Measurements from ENCODE around the gene CEP170. TPM values are rescaled to one million over a fixed set of nuclear protein-coding genes. Genes with fewer than 3 reads are reported as not detected.
A peak's percentile ranks its signal among the peaks of the same experiment; 100 is the strongest.
"Not testable (repeated sequence)": the region's sequence is repeated elsewhere in the genome, so short reads cannot be mapped to it uniquely, and the experiment has no call there.

Gene CEP170
- total and polyA plus RNA-seq, 7 experiments from 2014 or later: 11.6 to 56.1 (median 47.1) TPM

DNA sequence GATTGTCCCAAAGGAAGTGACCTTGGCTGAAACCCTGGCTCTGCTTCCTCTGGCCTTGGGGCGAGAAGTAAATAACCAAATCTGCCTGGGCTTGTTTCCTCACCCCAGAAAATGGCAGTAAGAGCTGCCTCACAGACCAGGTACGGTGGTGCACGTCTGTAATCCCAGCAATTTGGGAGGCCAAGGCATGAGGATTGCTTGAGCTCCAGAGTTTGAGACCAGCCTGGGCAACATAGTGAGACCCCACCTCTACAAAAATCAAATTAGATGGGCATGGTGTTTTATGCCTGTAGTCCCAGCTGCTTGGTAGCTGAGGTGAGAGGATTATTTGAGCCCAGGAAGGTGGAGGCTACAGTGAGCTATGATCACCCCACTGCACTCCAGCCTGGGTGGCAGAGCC, 140.3 kb downstream of the CEP170 start:
- H3K4me3 ChIP-seq (ENCODE audit: low read length); DNase-seq; H3K4me1 ChIP-seq (ENCODE audit: control insufficient read depth in 2 of 2, insufficient read depth in 2 of 2, low read length in 2 of 2); H3K27me3 ChIP-seq (ENCODE audit: control insufficient read depth in 2 of 2, insufficient read depth in 2 of 2, low read length in 2 of 2); H3K4me1 Mint-ChIP-seq; H3K9me3 Mint-ChIP-seq; POLR2A ChIA-PET; H3K27ac ChIP-seq (ENCODE audit: low read depth, low read length); H3K9me3 ChIP-seq (ENCODE audit: control insufficient read depth in 2 of 3, low read length in 3 of 3); H3K36me3 Mint-ChIP-seq; intact Hi-C loops (cut with micrococcal nuclease); CTCF ChIA-PET; H3K4me3 Mint-ChIP-seq; H3K27ac Mint-ChIP-seq; ATAC-seq; H3K36me3 ChIP-seq (ENCODE audit: control insufficient read depth in 2 of 3, insufficient read depth in 3 of 3, low read length in 3 of 3): not testable (repeated sequence)
- H3K27me3 Mint-ChIP-seq: peaks cover 5 to 16% (median 10%) of the 10 kb centered on the region in 5 donors

DNA sequence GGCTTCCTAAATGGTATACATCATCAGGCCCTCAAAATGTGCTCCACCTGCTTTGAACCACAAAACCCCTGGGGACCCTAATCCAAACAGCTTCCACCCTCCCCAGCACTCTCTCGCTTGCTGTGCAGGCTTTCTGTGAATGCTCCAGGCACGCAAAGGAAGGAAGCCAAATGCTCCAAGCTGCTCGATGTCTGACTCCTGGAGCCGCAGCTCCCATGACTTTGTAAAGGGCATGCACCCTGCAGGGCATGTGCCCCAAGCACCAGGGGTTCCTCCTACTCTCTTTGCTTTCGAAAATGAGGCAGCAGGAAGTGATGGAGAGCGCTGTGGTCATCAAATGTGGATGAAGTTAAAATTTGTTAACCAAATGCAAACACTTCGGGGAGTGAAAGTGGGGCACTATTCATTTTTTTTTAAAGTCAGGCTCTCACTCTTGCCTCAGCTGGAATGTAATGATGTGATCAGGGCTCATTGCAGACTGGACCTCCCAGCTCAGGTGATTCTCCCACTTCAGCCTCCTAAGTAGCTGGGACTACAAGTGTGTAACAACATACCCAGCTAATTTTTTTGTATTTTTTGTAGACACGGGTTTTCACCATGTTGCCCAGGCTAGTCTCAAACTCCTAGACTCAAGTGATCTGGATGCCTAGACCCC, 140.9 kb downstream of the CEP170 start:
- H3K36me3 ChIP-seq (ENCODE audit: control insufficient read depth in 2 of 3, insufficient read depth in 3 of 3, low read length in 3 of 3); intact Hi-C loops (cut with micrococcal nuclease); H3K27ac ChIP-seq (ENCODE audit: low read depth, low read length); DNase-seq; H3K27ac Mint-ChIP-seq; H3K27me3 ChIP-seq (ENCODE audit: control insufficient read depth in 2 of 2, insufficient read depth in 2 of 2, low read length in 2 of 2); H3K4me1 ChIP-seq (ENCODE audit: control insufficient read depth in 2 of 2, insufficient read depth in 2 of 2, low read length in 2 of 2); POLR2A ChIA-PET; CTCF ChIA-PET; H3K9me3 Mint-ChIP-seq; H3K36me3 Mint-ChIP-seq; H3K4me3 ChIP-seq (ENCODE audit: low read length); H3K4me1 Mint-ChIP-seq; H3K9me3 ChIP-seq (ENCODE audit: control insufficient read depth in 2 of 3, low read length in 3 of 3): not testable (repeated sequence)
- Mint-ChIP-seq H3K27me3 (peaks cover 5 to 22% (median 12%) of the 10 kb centered on the region in 5 donors), H3K4me3 (peak overlapping the region in 1 of 10 donors; percentile 59)
- ATAC-seq: peak; percentile 51

DNA sequence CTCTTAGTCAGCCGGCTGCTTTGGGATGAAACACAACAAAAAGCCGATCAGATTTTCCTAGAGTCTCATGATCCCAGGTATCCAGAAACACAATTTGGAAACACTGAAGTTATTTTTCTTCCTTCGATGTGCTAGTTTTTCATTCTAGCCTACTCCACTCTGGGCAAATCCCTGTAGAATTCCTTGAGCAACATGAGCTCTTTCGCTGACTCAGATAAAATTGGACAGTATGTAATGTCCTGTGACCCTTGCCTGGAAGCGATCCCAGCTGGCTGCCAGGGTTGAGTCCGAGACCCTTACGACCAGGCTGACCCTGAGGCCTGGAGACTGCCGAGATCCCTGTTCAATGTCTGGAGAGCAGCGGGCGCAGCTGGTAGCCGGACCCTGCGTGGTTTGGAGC, 147.9 kb downstream of the CEP170 start:
- H3K4me1 ChIP-seq (ENCODE audit: control insufficient read depth in 2 of 2, insufficient read depth in 2 of 2, low read length in 2 of 2); POLR2A ChIA-PET; H3K36me3 Mint-ChIP-seq; ATAC-seq; H3K9me3 Mint-ChIP-seq; H3K27ac ChIP-seq (ENCODE audit: low read depth, low read length); H3K36me3 ChIP-seq (ENCODE audit: control insufficient read depth in 2 of 3, insufficient read depth in 3 of 3, low read length in 3 of 3); CTCF ChIA-PET; H3K4me3 Mint-ChIP-seq; H3K4me3 ChIP-seq (ENCODE audit: low read length); H3K27ac Mint-ChIP-seq; H3K27me3 ChIP-seq (ENCODE audit: control insufficient read depth in 2 of 2, insufficient read depth in 2 of 2, low read length in 2 of 2); DNase-seq; H3K4me1 Mint-ChIP-seq; intact Hi-C loops (cut with micrococcal nuclease); H3K9me3 ChIP-seq (ENCODE audit: control insufficient read depth in 2 of 3, low read length in 3 of 3): not testable (repeated sequence)
- H3K27me3 Mint-ChIP-seq: peaks cover 0 to 15% (median 5%) of the 10 kb centered on the region in 5 donors

DNA sequence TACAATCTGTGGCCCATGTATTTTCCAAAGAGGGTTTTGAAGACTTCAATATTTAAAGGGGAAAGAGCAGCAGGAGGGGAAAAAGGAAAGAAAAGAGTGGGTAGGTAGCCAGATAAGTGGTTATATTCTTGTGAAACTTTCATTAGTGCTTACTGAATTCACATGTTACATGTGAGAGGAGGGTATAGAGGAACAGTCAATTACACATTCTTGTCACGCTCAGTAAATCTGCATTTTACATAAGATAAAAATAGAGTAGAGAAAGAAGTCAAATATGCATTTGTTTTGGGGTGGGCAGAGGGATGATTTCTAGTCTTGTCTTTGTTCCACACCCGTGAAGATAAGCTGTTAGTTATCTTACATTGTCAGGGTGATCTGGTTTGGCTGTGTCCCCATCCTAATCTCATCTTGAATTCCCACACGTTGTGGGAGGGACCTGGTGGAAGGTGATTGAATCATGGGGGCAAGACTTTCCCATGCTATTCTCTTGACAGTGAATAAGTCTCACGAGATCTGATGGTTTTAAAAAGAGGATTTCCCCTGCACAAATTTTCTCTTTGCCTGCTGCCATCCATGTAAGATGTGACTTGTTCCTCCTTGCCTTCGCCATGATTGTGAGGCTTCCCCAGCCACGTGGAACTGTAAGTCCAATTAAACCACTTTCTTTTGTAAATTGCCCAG, 149.3 kb downstream of the CEP170 start:
- H3K4me3 ChIP-seq (ENCODE audit: low read length); CTCF ChIA-PET; ATAC-seq; H3K36me3 Mint-ChIP-seq; H3K27ac ChIP-seq (ENCODE audit: low read depth, low read length); H3K36me3 ChIP-seq (ENCODE audit: control insufficient read depth in 2 of 3, insufficient read depth in 3 of 3, low read length in 3 of 3); H3K4me1 ChIP-seq (ENCODE audit: control insufficient read depth in 2 of 2, insufficient read depth in 2 of 2, low read length in 2 of 2); H3K9me3 Mint-ChIP-seq; H3K4me1 Mint-ChIP-seq; H3K27me3 ChIP-seq (ENCODE audit: control insufficient read depth in 2 of 2, insufficient read depth in 2 of 2, low read length in 2 of 2); H3K4me3 Mint-ChIP-seq; intact Hi-C loops (cut with micrococcal nuclease); POLR2A ChIA-PET; DNase-seq; H3K9me3 ChIP-seq (ENCODE audit: control insufficient read depth in 2 of 3, low read length in 3 of 3): not testable (repeated sequence)
- Mint-ChIP-seq H3K27me3 (peaks cover 0 to 15% (median 5%) of the 10 kb centered on the region in 5 donors), H3K27ac (peak overlapping the region in 1 of 9 donors; percentile 49)

DNA sequence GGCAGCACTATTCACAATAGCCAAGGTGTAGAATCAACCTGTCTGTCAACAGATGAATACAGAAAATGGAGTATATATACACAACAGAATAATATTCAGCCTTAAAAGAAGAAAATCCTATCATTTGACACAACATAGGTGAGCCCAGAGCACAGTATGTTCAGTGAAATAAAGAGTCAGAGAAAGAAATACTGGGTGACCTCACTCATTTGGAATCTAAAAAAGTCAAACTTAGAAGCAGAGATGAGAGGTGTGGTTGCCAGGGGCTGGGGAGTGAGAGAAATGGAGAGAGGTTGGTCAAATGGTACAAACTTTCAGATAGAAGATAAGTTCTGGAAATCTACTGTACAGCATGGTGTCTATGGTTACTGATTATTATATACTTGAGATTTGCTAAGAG, 150.0 kb downstream of the CEP170 start:
- intact Hi-C loops (cut with micrococcal nuclease); H3K4me3 Mint-ChIP-seq; H3K9me3 ChIP-seq (ENCODE audit: control insufficient read depth in 2 of 3, low read length in 3 of 3); POLR2A ChIA-PET; H3K4me1 ChIP-seq (ENCODE audit: control insufficient read depth in 2 of 2, insufficient read depth in 2 of 2, low read length in 2 of 2); H3K27ac Mint-ChIP-seq; H3K36me3 ChIP-seq (ENCODE audit: control insufficient read depth in 2 of 3, insufficient read depth in 3 of 3, low read length in 3 of 3); CTCF ChIA-PET; H3K27ac ChIP-seq (ENCODE audit: low read depth, low read length); H3K27me3 ChIP-seq (ENCODE audit: control insufficient read depth in 2 of 2, insufficient read depth in 2 of 2, low read length in 2 of 2); H3K9me3 Mint-ChIP-seq; ATAC-seq; DNase-seq; H3K4me1 Mint-ChIP-seq; H3K36me3 Mint-ChIP-seq; H3K4me3 ChIP-seq (ENCODE audit: low read length): not testable (repeated sequence)
- peaks cover 0 to 13% (median 3%) of the 10 kb centered on the region in 5 donors for H3K27me3 Mint-ChIP-seq

DNA sequence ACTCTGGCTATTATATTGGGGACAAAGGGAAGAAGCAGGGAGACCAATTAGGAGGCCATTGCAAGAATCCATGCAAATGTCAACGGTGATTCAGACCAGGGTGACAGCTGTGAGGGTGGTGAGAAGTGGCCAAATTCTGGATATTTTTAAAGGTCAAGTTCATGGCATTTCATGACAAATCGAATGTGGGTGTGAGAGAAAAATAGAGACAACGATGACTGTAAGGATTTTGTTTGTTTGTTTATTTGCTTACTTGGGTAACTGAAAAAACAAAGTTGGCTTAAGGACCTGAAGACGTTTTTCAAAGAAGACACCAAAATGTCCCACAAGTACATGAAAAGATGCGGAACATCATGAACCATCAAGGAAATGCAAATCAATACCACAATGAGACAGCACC, 150.6 kb downstream of the CEP170 start:
- ATAC-seq; H3K27me3 ChIP-seq (ENCODE audit: control insufficient read depth in 2 of 2, insufficient read depth in 2 of 2, low read length in 2 of 2); H3K4me3 Mint-ChIP-seq; H3K4me3 ChIP-seq (ENCODE audit: low read length); H3K4me1 Mint-ChIP-seq; H3K27ac ChIP-seq (ENCODE audit: low read depth, low read length); POLR2A ChIA-PET; H3K4me1 ChIP-seq (ENCODE audit: control insufficient read depth in 2 of 2, insufficient read depth in 2 of 2, low read length in 2 of 2); H3K36me3 ChIP-seq (ENCODE audit: control insufficient read depth in 2 of 3, insufficient read depth in 3 of 3, low read length in 3 of 3); H3K36me3 Mint-ChIP-seq; H3K9me3 Mint-ChIP-seq; H3K27me3 Mint-ChIP-seq; DNase-seq; H3K9me3 ChIP-seq (ENCODE audit: control insufficient read depth in 2 of 3, low read length in 3 of 3); CTCF ChIA-PET; intact Hi-C loops (cut with micrococcal nuclease): not testable (repeated sequence)
- peak overlapping the region in 1 of 9 donors; percentile 24 for H3K27ac Mint-ChIP-seq

DNA sequence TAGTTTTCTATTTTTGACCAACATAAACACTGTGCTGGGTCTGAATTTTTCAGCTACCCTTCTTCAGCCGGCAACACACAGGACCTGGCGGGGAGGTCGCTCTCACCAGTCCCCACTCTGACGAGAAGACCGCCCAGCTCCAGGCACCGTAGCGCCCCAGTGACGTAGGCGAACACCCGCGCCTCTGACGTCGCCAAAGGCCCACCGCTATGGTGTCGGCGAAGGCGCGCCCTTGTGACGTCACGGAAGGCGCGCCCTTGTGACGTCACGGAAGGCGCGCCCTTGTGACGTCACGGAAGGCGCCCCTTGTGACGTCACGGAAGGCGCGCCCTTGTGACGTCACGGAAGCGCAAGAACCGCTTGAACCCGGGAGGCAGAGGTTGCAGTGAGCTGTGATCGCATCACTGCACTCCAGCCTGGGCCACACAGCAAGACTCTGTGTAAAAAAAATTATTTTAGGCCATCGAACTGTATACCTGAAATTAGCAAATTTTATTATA, 153.5 kb downstream of the CEP170 start:
- CTCF ChIA-PET; H3K36me3 Mint-ChIP-seq; H3K4me1 Mint-ChIP-seq; H3K4me1 ChIP-seq (ENCODE audit: control insufficient read depth in 2 of 2, insufficient read depth in 2 of 2, low read length in 2 of 2); H3K9me3 Mint-ChIP-seq; POLR2A ChIA-PET; H3K4me3 ChIP-seq (ENCODE audit: low read length); H3K27me3 ChIP-seq (ENCODE audit: control insufficient read depth in 2 of 2, insufficient read depth in 2 of 2, low read length in 2 of 2); H3K9me3 ChIP-seq (ENCODE audit: control insufficient read depth in 2 of 3, low read length in 3 of 3); H3K36me3 ChIP-seq (ENCODE audit: control insufficient read depth in 2 of 3, insufficient read depth in 3 of 3, low read length in 3 of 3); H3K27me3 Mint-ChIP-seq: not testable (repeated sequence)
- ATAC-seq (peak; percentile 89), DNase-seq (peak; percentile 25 to 77 (median 55))
- Mint-ChIP-seq H3K27ac (peak overlapping the region in 8 of 9 donors; percentile 65 to 95 (median 89)), H3K4me3 (peak overlapping the region; percentile 42 to 87 (median 74))
- peak overlapping the region; percentile 45 for H3K27ac ChIP-seq (ENCODE audit: low read depth, low read length)
- intact Hi-C loops (cut with micrococcal nuclease): loop anchor here in 1 of 2 donors (1.0 kb wide), 1 partner anchor 154 kb away; the partner anchor contains the start of gene CEP170

Measured in naive thymus-derived CD4-positive, alpha-beta T cell (primary cell).